Smooth muscle cell (in vitro differentiated cells): ENCODE results near the gene ENKUR. TPM values are rescaled to one million over a fixed set of nuclear protein-coding genes. Genes with fewer than 3 reads are reported as not detected.
A peak's percentile ranks its signal among the peaks of the same experiment; 100 is the strongest.

Experiments
- DNase-seq: peaks from one replicate; lab custom pipeline; 2025; ENCODE audit not compliant: unreplicated experiment; lab: John Stamatoyannopoulos, UW
- H2AFZ ChIP-seq: fragments of 200-600 bp; sonication (generic); 2 replicates; pipeline ENCODE4 v1.6.0; 2016; ENCODE audit warnings: antibody characterized with exemption, low read depth, mild to moderate bottlenecking
- H3F3A ChIP-seq: fragments of 200-600 bp; sonication (generic); 2 replicates; pipeline ENCODE4 v1.6.0; 2017; ENCODE audit warnings: antibody characterized with exemption, low read depth
- H3K27ac ChIP-seq: fragments of 200-600 bp; sonication (generic); 2 replicates; pipeline ENCODE4 v1.5.1; 2016; ENCODE audit warnings: low read depth, mild to moderate bottlenecking
- H3K27me3 ChIP-seq: fragments of 200-600 bp; sonication (generic); 2 replicates; pipeline ENCODE4 v1.6.1; 2016; ENCODE audit warnings: low read depth, mild to moderate bottlenecking
- H3K36me3 ChIP-seq: fragments of 200-600 bp; sonication (generic); 2 replicates; pipeline ENCODE4 v1.5.1; 2016; ENCODE audit warnings: low read depth
- H3K4me1 ChIP-seq: fragments of 200-600 bp; sonication (generic); 2 replicates; pipeline ENCODE4 v1.5.1; 2016; ENCODE audit warnings: low read depth
- H3K4me2 ChIP-seq: fragments of 200-600 bp; sonication (generic); 2 replicates; pipeline ENCODE4 v1.6.0; 2016; ENCODE audit warnings: mild to moderate bottlenecking
- H3K4me3 ChIP-seq: fragments of 200-600 bp; sonication (generic); 2 replicates; pipeline ENCODE4 v1.5.1; 2016; ENCODE audit warnings: mild to moderate bottlenecking
- H3K79me2 ChIP-seq: fragments of 200-600 bp; sonication (generic); 2 replicates; pipeline ENCODE4 v1.6.0; 2016; ENCODE audit warnings: low read depth, mild to moderate bottlenecking
- H3K9ac ChIP-seq: fragments of 200-600 bp; sonication (generic); 2 replicates; pipeline ENCODE4 v1.6.0; 2016; ENCODE audit warnings: low read depth
- H3K9me3 ChIP-seq: fragments of 200-600 bp; sonication (generic); replicated peaks from 2 replicates; pipeline ENCODE4 v1.5.1; 2016; ENCODE audit warnings: low read depth
- H4K20me1 ChIP-seq: fragments of 200-600 bp; sonication (generic); 2 replicates; pipeline ENCODE4 v1.6.0; 2016; ENCODE audit warnings: low read depth
- WGBS: methylation state at CpG from one replicate; pipeline ENCODE4 v1.1.7; 2016; ENCODE audit warnings: low lambda C conversion rate; 5-methylcytosine and 5-hydroxymethylcytosine counted together
- polyA plus RNA-seq: library from polyadenylated mRNA; unstranded; fragments of >200 nt; fragmentation: Nextera tagmentation; extraction: Ambion mirVana; gene quantifications from 2 replicates; pipeline ENCODE4 v1.2.1, GENCODE V29; 2016
- total RNA-seq: library from RNA; depleted of rRNA; stranded (reverse); fragments of >200 nt; gene quantifications from 2 replicates; pipeline ENCODE4 v1.2.3, GENCODE V29; 2014
- TF ChIP-seq, protein P1 (sequence below): fragments of 200-600 bp; sonication (generic); IDR thresholded peaks from 2 replicates; pipeline ENCODE4 v1.5.1; 2017; ENCODE audit warnings: borderline replicate concordance, mild to moderate bottlenecking, antibody characterized with exemption; ENCODE audit not compliant: insufficient read depth, poor library complexity, severe bottlenecking

The ENKUR gene
- total and polyA plus RNA-seq, 2 experiments from 2014 or later, result 0.58 TPM; not detected in 1

DNA sequence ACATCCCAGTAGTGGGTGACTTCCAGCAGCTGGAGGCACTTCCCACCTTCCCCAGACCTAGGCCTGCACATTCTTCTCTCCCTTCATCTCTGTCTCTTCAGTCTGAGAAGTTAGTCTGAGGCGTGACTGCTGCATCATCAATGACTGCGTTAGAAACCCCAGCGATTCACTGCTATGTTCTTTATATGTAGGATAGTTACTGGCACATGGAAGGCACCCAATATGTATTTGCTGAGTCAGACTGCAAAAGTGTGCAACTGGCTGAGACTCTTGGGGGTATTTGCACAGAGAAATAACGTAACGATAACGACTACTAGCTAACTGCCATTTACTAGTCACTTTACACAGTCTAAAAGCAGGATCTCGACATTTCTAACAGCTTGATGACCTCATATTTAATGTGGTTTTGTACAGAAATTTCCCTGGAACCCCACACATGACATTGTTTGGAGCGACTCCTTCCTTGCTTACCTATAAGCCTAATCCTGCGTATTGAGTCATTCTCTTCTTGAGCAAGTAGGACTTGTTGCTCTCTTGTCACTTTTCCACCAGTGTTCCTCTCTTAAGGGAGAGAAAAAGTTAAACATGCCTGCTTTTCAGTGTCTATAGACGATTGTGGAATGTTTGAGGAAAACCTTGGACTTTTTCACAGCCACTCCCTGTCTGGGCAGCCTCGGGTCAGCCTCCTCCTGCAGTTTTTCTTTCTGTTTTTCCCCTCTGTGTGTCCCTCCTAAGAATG, 45.9 kb upstream of the ENKUR start:
- H3K27ac ChIP-seq, result peak overlapping the region; percentile 96
- no peaks in the 10 kb centered on the region for H3K79me2 ChIP-seq
- peak overlapping the region; percentile 91 for H3K9ac ChIP-seq
- H3F3A ChIP-seq, result no peaks in the 10 kb centered on the region
- TF ChIP-seq, protein P1, sequence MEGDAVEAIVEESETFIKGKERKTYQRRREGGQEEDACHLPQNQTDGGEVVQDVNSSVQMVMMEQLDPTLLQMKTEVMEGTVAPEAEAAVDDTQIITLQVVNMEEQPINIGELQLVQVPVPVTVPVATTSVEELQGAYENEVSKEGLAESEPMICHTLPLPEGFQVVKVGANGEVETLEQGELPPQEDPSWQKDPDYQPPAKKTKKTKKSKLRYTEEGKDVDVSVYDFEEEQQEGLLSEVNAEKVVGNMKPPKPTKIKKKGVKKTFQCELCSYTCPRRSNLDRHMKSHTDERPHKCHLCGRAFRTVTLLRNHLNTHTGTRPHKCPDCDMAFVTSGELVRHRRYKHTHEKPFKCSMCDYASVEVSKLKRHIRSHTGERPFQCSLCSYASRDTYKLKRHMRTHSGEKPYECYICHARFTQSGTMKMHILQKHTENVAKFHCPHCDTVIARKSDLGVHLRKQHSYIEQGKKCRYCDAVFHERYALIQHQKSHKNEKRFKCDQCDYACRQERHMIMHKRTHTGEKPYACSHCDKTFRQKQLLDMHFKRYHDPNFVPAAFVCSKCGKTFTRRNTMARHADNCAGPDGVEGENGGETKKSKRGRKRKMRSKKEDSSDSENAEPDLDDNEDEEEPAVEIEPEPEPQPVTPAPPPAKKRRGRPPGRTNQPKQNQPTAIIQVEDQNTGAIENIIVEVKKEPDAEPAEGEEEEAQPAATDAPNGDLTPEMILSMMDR, result no peak
- no peaks in the 10 kb centered on the region for H3K27me3 ChIP-seq
- H3K4me1 ChIP-seq, result no peaks in the 10 kb centered on the region
- no peaks in the 10 kb centered on the region for H3K36me3 ChIP-seq
- no peak for DNase-seq
- H3K4me3 ChIP-seq, result peak overlapping the region; percentile 31
- no peak overlapping the region for H2AFZ ChIP-seq
- WGBS, result 65% methylated on average over 11 of the region's 11 CpGs
- no peaks in the 10 kb centered on the region for H4K20me1 ChIP-seq
- H3K9me3 ChIP-seq, result no peaks in the 10 kb centered on the region
- peak overlapping the region; percentile 66 for H3K4me2 ChIP-seq

DNA sequence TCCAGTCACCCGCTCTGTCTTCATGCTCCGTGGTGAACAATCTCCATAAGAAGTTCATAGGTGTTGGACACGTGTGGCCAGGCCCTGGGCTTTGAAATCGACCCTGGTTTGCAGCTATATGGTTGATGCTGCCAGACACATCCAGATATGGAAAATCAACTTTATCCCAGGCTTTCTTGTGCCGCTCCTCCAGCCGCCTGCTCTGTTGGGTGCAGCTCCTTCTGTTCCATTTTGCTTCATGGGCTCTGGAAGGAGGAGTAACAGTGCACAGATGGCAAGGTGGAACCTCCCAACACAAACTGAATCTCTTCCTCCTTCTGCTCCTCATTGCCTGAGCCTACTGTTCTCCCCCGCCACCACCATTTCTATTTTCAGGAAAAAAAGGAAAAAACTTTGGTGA, 45.2 kb upstream of the ENKUR start:
- 98% methylated on average over 7 of the region's 7 CpGs for WGBS
- Histone ChIP-seq H3K4me3 (no peak overlapping the region), H3K27me3 (no peaks in the 10 kb centered on the region), H3K79me2 (no peaks in the 10 kb centered on the region), H3F3A (no peaks in the 10 kb centered on the region), H2AFZ (no peak overlapping the region), H4K20me1 (no peaks in the 10 kb centered on the region), H3K4me1 (no peaks in the 10 kb centered on the region), H3K9me3 (no peaks in the 10 kb centered on the region), H3K4me2 (no peak overlapping the region), H3K36me3 (no peaks in the 10 kb centered on the region), H3K27ac (peak overlapping the region; percentile 96), H3K9ac (peak overlapping the region; percentile 91)
- TF ChIP-seq, protein P1, result no peak
- no peak for DNase-seq

- TF ChIP-seq, protein P1, result no peak
- H3K79me2 ChIP-seq, result no peaks in the 10 kb centered on the region
- no peak overlapping the region for H3K4me3 ChIP-seq
- no peaks in the 10 kb centered on the region for H3K4me1 ChIP-seq
- H3F3A ChIP-seq, result no peaks in the 10 kb centered on the region
- WGBS, result 28% methylated on average over 7 of the region's 7 CpGs
- no peak overlapping the region for H3K9ac ChIP-seq
- no peak overlapping the region for H3K4me2 ChIP-seq
- H4K20me1 ChIP-seq, result no peaks in the 10 kb centered on the region
- no peaks in the 10 kb centered on the region for H3K36me3 ChIP-seq
- no peak for DNase-seq
- no peak overlapping the region for H2AFZ ChIP-seq
- H3K9me3 ChIP-seq, result no peaks in the 10 kb centered on the region
- H3K27ac ChIP-seq, result peak overlapping the region; percentile 96
- no peaks in the 10 kb centered on the region for H3K27me3 ChIP-seq
These were observed 44.0 kb upstream of the ENKUR start for GRCh38 chr10:25059990-25060389.

GRCh38 chr10:25057886-25058285, 41.9 kb upstream of the ENKUR start:
- no peak overlapping the region for H3K4me3 ChIP-seq
- H3K36me3 ChIP-seq, result no peaks in the 10 kb centered on the region
- no peak for DNase-seq

More at GRCh38 chr10:25057886-25058285, 41.9 kb upstream of the ENKUR start:
- Histone ChIP-seq H4K20me1 (no peaks in the 10 kb centered on the region), H3K4me1 (no peaks in the 10 kb centered on the region), H2AFZ (no peak overlapping the region), H3K27ac (no peak overlapping the region), H3F3A (no peaks in the 10 kb centered on the region), H3K4me2 (no peak overlapping the region), H3K9ac (no peak overlapping the region), H3K27me3 (no peaks in the 10 kb centered on the region), H3K9me3 (no peaks in the 10 kb centered on the region), H3K79me2 (no peaks in the 10 kb centered on the region)
- TF ChIP-seq, protein P1, result no peak
- WGBS, result 90% methylated on average over 4 of the region's 4 CpGs
